Thyroid gland (tissue), 4 donors: ENCODE data around the gene ELP5. TPM values are rescaled to one million over a fixed set of nuclear protein-coding genes. Genes with fewer than 3 reads are reported as not detected.
A peak's percentile ranks its signal among the peaks of the same experiment; 100 is the strongest.

Source experiments
- DNase-seq, 2 donors: peaks; one replicate each; pipeline ENCODE4 v3.0.0-alpha.2; 2019
- H3K27ac ChIP-seq, 3 donors: fragments of 200-600 bp; sonication (generic); 1 replicate in 2 of 3; 2 replicates in 1 of 3; pipeline ENCODE4 v1.5.1; 2016 to 2019; ENCODE audit warnings: mild to moderate bottlenecking in 1 of 3, moderate library complexity in 1 of 3
- H3K27me3 ChIP-seq: fragments of 200-600 bp; sonication (generic); one replicate; pipeline ENCODE4 v1.5.1; 2019
- H3K36me3 ChIP-seq, 2 donors: fragments of 200-600 bp; sonication (generic); one replicate each; pipeline ENCODE4 v1.5.1; 2016 to 2019
- H3K4me1 ChIP-seq, 2 donors: fragments of 200-600 bp; sonication (generic); one replicate each; pipeline ENCODE4 v1.5.1; 2017 to 2019
- H3K4me3 ChIP-seq, 3 donors: fragments of 200-600 bp; sonication (generic); replicated peaks in 1 of 3; 1 replicate in 2 of 3; 2 replicates in 1 of 3; pipeline ENCODE4 v1.5.1; 2016; ENCODE audit warnings: mild to moderate bottlenecking in 1 of 3
- H3K9me3 ChIP-seq: fragments of 200-600 bp; sonication (generic); one replicate; pipeline ENCODE4 v1.5.1; 2017
- POLR2A ChIP-seq, 2 donors: fragments of 450-650 bp; IDR thresholded peaks; one replicate each; pipeline ENCODE4 v1.6.1; 2017; ENCODE audit warnings: antibody characterized with exemption in 2 of 2, mild to moderate bottlenecking in 2 of 2, moderate library complexity in 1 of 2
- WGBS, 2 donors: methylation state at CpG; one replicate each; pipeline ENCODE4 v1.1.5; 2017; 5-methylcytosine and 5-hydroxymethylcytosine counted together
- intact Hi-C: fragments of 100-400 bp; cut with DNase I; formaldehyde crosslinking; loops from one replicate; pipeline ENCODE4 v1.15.1; 2023
- microRNA counts, 2 donors: library from miRNA; unstranded; fragments of <30 nt; microRNA quantifications; one replicate each; lab custom pipeline; 2016 to 2017
- microRNA-seq: library from miRNA; unstranded; fragments of <30 nt; microRNA quantifications from one replicate; pipeline ENCODE4, GENCODE V29; 2016
- small RNA-seq: library from RNA; depleted of rRNA; stranded (forward); fragments of <200 nt; gene quantifications from one replicate; pipeline ENCODE3, GENCODE V24; 2016
- total RNA-seq, 4 donors: library from RNA; depleted of rRNA; stranded (reverse); fragments of >200 nt; gene quantifications; one replicate each; pipeline ENCODE4 v1.2.3, GENCODE V29; 2016
- TF ChIP-seq, protein P1 (sequence below), 6 experiments: fragments of 200-600 bp in 3 of 6; fragments of 450-650 bp in 3 of 6; sonication (generic) in 3 of 6; IDR thresholded peaks; one replicate each; pipeline ENCODE4 v1.5.1; 2016 to 2019; ENCODE audit warnings: antibody characterized with exemption in 6 of 6, mild to moderate bottlenecking in 2 of 6, inconsistent platforms in 1 of 6, moderate library complexity in 1 of 6

ELP5 gene
- total RNA-seq, 4 donors from 2014 or later, result 27.4 to 49.0 (median 33.0) TPM

DNA sequence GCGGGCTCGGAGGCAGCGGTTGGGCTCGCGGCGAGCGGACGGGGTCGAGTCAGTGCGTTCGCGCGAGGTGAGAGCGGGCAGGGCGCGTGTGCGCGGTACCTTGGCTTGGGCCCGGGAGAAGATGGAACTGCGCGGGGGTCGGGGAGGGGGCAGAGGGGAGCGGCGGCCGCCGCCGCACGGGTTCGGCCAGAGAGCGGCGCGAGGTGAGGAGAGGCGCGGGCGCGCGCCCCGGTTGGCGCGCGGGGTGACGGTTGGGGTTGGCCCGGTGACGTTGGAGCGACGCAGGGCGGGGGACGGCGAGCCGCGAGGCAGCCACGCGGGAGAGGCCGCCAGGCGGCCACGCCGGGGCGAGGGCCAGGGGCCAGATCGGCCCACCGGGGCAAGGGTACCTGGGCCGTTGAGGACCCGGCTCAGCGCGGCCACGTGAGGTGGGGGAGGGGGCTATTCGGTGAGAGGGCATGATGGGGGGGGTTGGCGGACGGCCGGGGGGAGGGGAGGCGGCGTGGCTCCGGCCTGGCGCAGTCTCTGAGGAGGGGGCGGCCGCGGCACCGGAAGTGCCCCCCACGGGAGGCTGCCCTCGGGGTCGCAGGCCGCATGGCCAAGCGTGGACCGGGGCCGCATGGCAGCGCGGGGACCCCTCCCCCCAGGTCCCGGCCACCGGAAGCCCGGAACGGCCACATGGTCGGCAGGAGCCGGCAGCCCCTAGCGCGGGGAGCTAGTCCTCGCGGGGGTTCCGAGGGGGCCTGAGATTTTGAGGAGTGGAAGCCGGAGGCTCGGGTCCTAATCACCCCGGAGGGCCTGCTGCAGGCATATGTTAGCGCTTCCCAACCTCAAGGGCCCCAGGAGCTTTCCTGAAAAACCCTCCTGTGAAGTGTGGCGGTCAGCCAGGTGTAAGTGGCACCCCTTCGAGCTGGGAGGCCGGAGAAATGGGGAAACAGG is 55.9 kb downstream of the ELP5 start:
- intact Hi-C loops, result no loop called here
- Histone ChIP-seq H3K4me1 (peaks cover 18 to 23% of the 10 kb centered on the region in 2 donors), H3K4me3 (peak overlapping the region; percentile 43 to 99 (median 89)), H3K9me3 (no peaks in the 10 kb centered on the region), H3K27ac (peak overlapping the region; percentile 94 to 98 (median 97)), H3K36me3 (peaks cover 31 to 32% of the 10 kb centered on the region in 2 donors), H3K27me3 (no peaks in the 10 kb centered on the region)
- DNase-seq, result peak; percentile 43 to 56
- WGBS, 2 donors, result 0% methylated on average over 3 to 6 of the region's 104 CpGs
- TF ChIP-seq POLR2A (IDR thresholded peaks at IDR 0.05), result peak in 1 of 2 donors; percentile 63
- TF ChIP-seq, protein P1, sequence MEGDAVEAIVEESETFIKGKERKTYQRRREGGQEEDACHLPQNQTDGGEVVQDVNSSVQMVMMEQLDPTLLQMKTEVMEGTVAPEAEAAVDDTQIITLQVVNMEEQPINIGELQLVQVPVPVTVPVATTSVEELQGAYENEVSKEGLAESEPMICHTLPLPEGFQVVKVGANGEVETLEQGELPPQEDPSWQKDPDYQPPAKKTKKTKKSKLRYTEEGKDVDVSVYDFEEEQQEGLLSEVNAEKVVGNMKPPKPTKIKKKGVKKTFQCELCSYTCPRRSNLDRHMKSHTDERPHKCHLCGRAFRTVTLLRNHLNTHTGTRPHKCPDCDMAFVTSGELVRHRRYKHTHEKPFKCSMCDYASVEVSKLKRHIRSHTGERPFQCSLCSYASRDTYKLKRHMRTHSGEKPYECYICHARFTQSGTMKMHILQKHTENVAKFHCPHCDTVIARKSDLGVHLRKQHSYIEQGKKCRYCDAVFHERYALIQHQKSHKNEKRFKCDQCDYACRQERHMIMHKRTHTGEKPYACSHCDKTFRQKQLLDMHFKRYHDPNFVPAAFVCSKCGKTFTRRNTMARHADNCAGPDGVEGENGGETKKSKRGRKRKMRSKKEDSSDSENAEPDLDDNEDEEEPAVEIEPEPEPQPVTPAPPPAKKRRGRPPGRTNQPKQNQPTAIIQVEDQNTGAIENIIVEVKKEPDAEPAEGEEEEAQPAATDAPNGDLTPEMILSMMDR (IDR thresholded peaks at IDR 0.05), result peak in 3 of 6 experiments; percentile 5 to 14 (median 8)

DNA sequence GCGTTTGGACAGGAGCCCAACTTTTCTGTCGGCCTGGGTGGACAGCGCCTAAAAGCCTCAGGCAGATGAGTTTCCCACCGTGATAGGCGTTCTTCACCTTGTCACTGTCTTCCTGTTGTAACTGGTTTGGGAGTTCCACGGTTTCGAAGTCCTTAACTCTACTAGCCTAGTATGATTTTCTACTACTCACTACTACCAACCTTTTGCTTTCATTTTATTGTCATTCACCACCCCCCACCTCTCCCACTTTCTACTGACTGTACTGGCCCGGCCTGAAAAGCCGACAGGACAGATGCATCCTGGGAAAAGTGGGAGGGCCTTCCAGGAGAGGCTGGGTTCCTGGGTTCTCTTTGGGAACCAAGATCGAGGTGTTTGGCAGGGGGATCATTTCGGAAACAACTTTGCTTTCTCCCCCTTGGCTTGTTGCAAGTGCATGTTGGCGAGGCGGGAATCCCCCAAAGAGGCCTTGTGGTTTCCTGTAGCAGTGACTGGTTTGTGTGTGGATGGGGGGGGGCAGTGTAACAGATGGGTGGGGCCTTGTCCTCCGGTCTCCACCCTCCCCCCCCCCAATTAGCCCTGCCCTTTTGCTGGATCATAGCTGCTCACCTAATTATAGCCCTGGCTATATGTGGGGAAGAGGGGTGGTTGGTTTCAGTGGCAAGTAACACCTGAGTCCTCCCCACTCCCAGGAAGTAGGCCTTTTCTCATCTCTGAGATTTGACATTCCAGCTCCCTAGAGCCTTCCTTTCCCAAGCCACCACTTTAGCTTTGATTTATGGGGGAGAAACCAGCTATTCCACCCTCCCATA is 56.8 kb downstream of the ELP5 start:
- peak overlapping the region; percentile 43 to 99 (median 89) for H3K4me3 ChIP-seq
- intact Hi-C loops, result no loop called here
- H3K9me3 ChIP-seq, result no peaks in the 10 kb centered on the region
- peaks cover 40 to 41% of the 10 kb centered on the region in 2 donors for H3K36me3 ChIP-seq
- TF ChIP-seq POLR2A (IDR thresholded peaks at IDR 0.05), result no peak
- TF ChIP-seq, protein P1 (IDR thresholded peaks at IDR 0.05), result no peak
- H3K27me3 ChIP-seq, result no peaks in the 10 kb centered on the region
- H3K27ac ChIP-seq, result peak overlapping the region; percentile 94 to 98 (median 97)
- 2 to 4% methylated on average over 14 of the region's 14 CpGs for WGBS, 2 donors
- H3K4me1 ChIP-seq, result peaks cover 18 to 28% of the 10 kb centered on the region in 2 donors
- peak; percentile 81 for DNase-seq

MicroRNA genes within 50 kb of the gene (microRNA counts, 767-probe panel; counts per million panel counts)
- microRNA hsa-miR-324-3p (lab: Ali Mortazavi, UCI), result 0 counts per million in 2 donors
- 2,758 to 5,100 counts per million in 2 donors for microRNA hsa-miR-324-5p (lab: Ali Mortazavi, UCI)

Small RNAs within 50 kb of the gene (microRNA-seq; reads per million reads assigned to microRNA genes)
- 994 reads per million, percentile 81 among the genes with 10 or more reads in this experiment for gene MIR324

Small RNAs within 50 kb of the gene (small RNA-seq; reads per million reads assigned to genes)
- 0.66 reads per million for gene MIR324
- not detected for gene RF00019

Other genes with a start within 250 kb of the ELP5 start
- 100 to 1,000 TPM; 134 to 297 (median 200) TPM for gene RNASEK, start 239.6 kb upstream of the ELP5 start, total RNA-seq
- 10 to 100 TPM in 2 of 4 donors, 1 to 10 TPM in 2; 3.1 to 18.9 (median 7.6) TPM for gene BCL6B, start 229.2 kb upstream of the ELP5 start, total RNA-seq
- 1 to 10 TPM; 1.2 to 6.7 (median 4.1) TPM for gene SLC16A13, start 216.2 kb upstream of the ELP5 start, total RNA-seq
- 10 to 100 TPM in 3 of 4 donors, 1 to 10 TPM in 1; 5.4 to 43.9 (median 18.8) TPM for gene SLC16A11, start 208.1 kb upstream of the ELP5 start, total RNA-seq
- 1 to 10 TPM in 3 of 4 donors, under 1 TPM in 1; 0.59 to 3.9 (median 2.1) TPM for gene CLEC10A, start 172.0 kb upstream of the ELP5 start, total RNA-seq
- 1 to 10 TPM in 1 of 4 donors, not detected in 3; 1.0 TPM for gene ASGR2, start 137.4 kb upstream of the ELP5 start, total RNA-seq
- gene ASGR1, start 72.8 kb upstream of the ELP5 start, total RNA-seq, result 1 to 10 TPM in 3 of 4 donors, not detected in 1; 3.0 to 6.5 (median 3.3) TPM
- 10 to 100 TPM in 2 of 4 donors, 1 to 10 TPM in 2; 6.8 to 21.5 (median 12.4) TPM for gene DLG4, start 32.4 kb upstream of the ELP5 start, total RNA-seq
- 1,000 to 10,000 TPM in 1 of 4 donors, 100 to 1,000 TPM in 3; 581 to 1,743 (median 795) TPM for gene ACADVL, start 32.3 kb upstream of the ELP5 start, total RNA-seq
- 10 to 100 TPM; 45.3 to 68.6 (median 49.0) TPM for gene DVL2, start 17.7 kb upstream of the ELP5 start, total RNA-seq
- gene PHF23, start 12.8 kb upstream of the ELP5 start, total RNA-seq, result 10 to 100 TPM; 19.8 to 39.5 (median 35.8) TPM
- gene GABARAP, start 9.8 kb upstream of the ELP5 start, total RNA-seq, result 100 to 1,000 TPM; 112 to 840 (median 273) TPM
- 10 to 100 TPM; 35.1 to 70.4 (median 48.4) TPM for gene CTDNEP1, start 481 bp upstream of the ELP5 start, total RNA-seq
- 100 to 1,000 TPM; 108 to 161 (median 144) TPM for gene CLDN7, start 10.3 kb downstream of the ELP5 start, total RNA-seq
- 10 to 100 TPM in 1 of 4 donors, 1 to 10 TPM in 3; 2.5 to 14.6 (median 3.9) TPM for gene SLC2A4, start 29.5 kb downstream of the ELP5 start, total RNA-seq
- gene YBX2, start 42.4 kb downstream of the ELP5 start, total RNA-seq, result 1 to 10 TPM; 1.2 to 4.1 (median 2.1) TPM
- 100 to 1,000 TPM; 135 to 210 (median 144) TPM for gene EIF5A, start 55.4 kb downstream of the ELP5 start, total RNA-seq
- 100 to 1,000 TPM in 2 of 4 donors, 10 to 100 TPM in 2; 69.5 to 130 (median 100) TPM for gene GPS2, start 63.1 kb downstream of the ELP5 start, total RNA-seq
- gene NEURL4, start 77.1 kb downstream of the ELP5 start, total RNA-seq, result 10 to 100 TPM; 18.5 to 32.8 (median 22.5) TPM
- gene ACAP1, start 84.3 kb downstream of the ELP5 start, total RNA-seq, result 1 to 10 TPM in 3 of 4 donors, under 1 TPM in 1; 0.89 to 7.1 (median 3.8) TPM
- gene KCTD11, start 99.9 kb downstream of the ELP5 start, total RNA-seq, result 10 to 100 TPM in 3 of 4 donors, 1 to 10 TPM in 1; 6.6 to 20.4 (median 18.7) TPM
- gene TMEM95, start 102.9 kb downstream of the ELP5 start, total RNA-seq, result not detected
- 10 to 100 TPM; 11.0 to 30.2 (median 15.9) TPM for gene TNK1, start 128.9 kb downstream of the ELP5 start, total RNA-seq
- gene PLSCR3, start 142.3 kb downstream of the ELP5 start, total RNA-seq, result 10 to 100 TPM; 18.3 to 21.6 (median 19.9) TPM
- gene TMEM256, start 151.9 kb downstream of the ELP5 start, total RNA-seq, result 100 to 1,000 TPM in 1 of 4 donors, 10 to 100 TPM in 3; 27.8 to 133 (median 35.2) TPM
- gene NLGN2, start 155.6 kb downstream of the ELP5 start, total RNA-seq, result 1 to 10 TPM; 2.2 to 6.3 (median 4.7) TPM
- not detected for gene SPEM1, start 168.1 kb downstream of the ELP5 start, total RNA-seq
- gene SPEM2, start 173.4 kb downstream of the ELP5 start, total RNA-seq, result under 1 TPM in 1 of 4 donors, not detected in 3; 0.40 TPM
- not detected for gene SPEM3, start 176.6 kb downstream of the ELP5 start, total RNA-seq
- gene TMEM102, start 183.2 kb downstream of the ELP5 start, total RNA-seq, result 10 to 100 TPM; 11.3 to 19.4 (median 16.4) TPM
- 10 to 100 TPM in 3 of 4 donors, 1 to 10 TPM in 1; 4.3 to 12.1 (median 10.5) TPM for gene FGF11, start 187.3 kb downstream of the ELP5 start, total RNA-seq
- 10 to 100 TPM; 13.4 to 29.2 (median 19.8) TPM for gene CHRNB1, start 192.8 kb downstream of the ELP5 start, total RNA-seq
- gene ZBTB4, start 227.4 kb downstream of the ELP5 start, total RNA-seq, result 10 to 100 TPM; 58.5 to 85.2 (median 79.9) TPM
- not detected for gene SLC35G6, start 229.2 kb downstream of the ELP5 start, total RNA-seq
- gene POLR2A, start 232.2 kb downstream of the ELP5 start, total RNA-seq, result 100 to 1,000 TPM in 2 of 4 donors, 10 to 100 TPM in 2; 47.6 to 125 (median 82.2) TPM